Neuronal stem cell (in vitro differentiated cells): ENCODE results near the gene SMAD4.

ENCODE experiments used
- DNase-seq: peaks from one replicate; pipeline ENCODE4 v3.0.0-alpha.2; 2013; ENCODE audit warnings: low spot score
- H2AFZ ChIP-seq: one replicate; pipeline ENCODE4 v1.6.1; 2013; ENCODE audit warnings: mild to moderate bottlenecking, low read length, inconsistent platforms
- H2AK5ac ChIP-seq: 2 replicates; pipeline ENCODE4 v1.6.1; 2013; ENCODE audit warnings: low read depth, mild to moderate bottlenecking, inconsistent platforms, low read length, moderate library complexity, mixed read lengths
- H2BK120ac ChIP-seq: 2 replicates; pipeline ENCODE4 v1.6.1; 2013; ENCODE audit warnings: low read depth, mild to moderate bottlenecking, inconsistent platforms, low read length, moderate library complexity, mixed read lengths
- H2BK12ac ChIP-seq: one replicate; pipeline ENCODE4 v1.6.1; 2013; ENCODE audit warnings: low read length, inconsistent platforms
- H2BK15ac ChIP-seq: 2 replicates; pipeline ENCODE4 v1.6.1; 2013; ENCODE audit warnings: mild to moderate bottlenecking, low read length, inconsistent platforms, mixed read lengths
- H2BK5ac ChIP-seq: one replicate; pipeline ENCODE4 v1.6.1; 2013; ENCODE audit warnings: inconsistent platforms, mild to moderate bottlenecking, low read length, moderate library complexity
- H3K14ac ChIP-seq: one replicate; pipeline ENCODE4 v1.6.1; 2013; ENCODE audit warnings: low read length, inconsistent platforms
- H3K18ac ChIP-seq: 2 replicates; pipeline ENCODE4 v1.6.1; 2013; ENCODE audit warnings: low read length, inconsistent platforms
- H3K23ac ChIP-seq: 2 replicates; pipeline ENCODE4 v1.6.1; 2013; ENCODE audit warnings: low read depth, mild to moderate bottlenecking, mixed read lengths, low read length, inconsistent platforms; ENCODE audit not compliant: poor library complexity
- H3K27ac ChIP-seq: replicated peaks from 3 replicates; pipeline ENCODE4 v1.5.1; 2013; ENCODE audit warnings: low read length, inconsistent platforms
- H3K27me3 ChIP-seq, 3 experiments: 2 replicates each; pipeline ENCODE4 v1.6.1; 2013; ENCODE audit warnings: low read length in 3 of 3, mild to moderate bottlenecking in 2 of 3, inconsistent platforms in 1 of 3, low read depth in 1 of 3, mixed read lengths in 1 of 3, moderate library complexity in 1 of 3; ENCODE audit not compliant: control insufficient read depth in 3 of 3, insufficient read depth in 3 of 3
- H3K36me3 ChIP-seq, 2 donors: replicated peaks in 1 of 2; 2 replicates each; pipeline ENCODE4 v1.6.1; 2013; ENCODE audit warnings: low read length in 2 of 2; ENCODE audit not compliant: control insufficient read depth in 2 of 2, insufficient read depth in 2 of 2
- H3K4ac ChIP-seq: 2 replicates; pipeline ENCODE4 v1.6.1; 2013; ENCODE audit warnings: inconsistent platforms, mild to moderate bottlenecking, low read length, moderate library complexity
- H3K4me1 ChIP-seq, 2 donors: 1 replicate in 1 of 2; 2 replicates in 1 of 2; pipeline ENCODE4 v1.6.1; 2013; ENCODE audit warnings: low read length in 2 of 2, low read depth in 1 of 2; ENCODE audit not compliant: control insufficient read depth in 2 of 2, insufficient read depth in 1 of 2
- H3K4me2 ChIP-seq: one replicate; pipeline ENCODE4 v1.6.1; 2013; ENCODE audit warnings: mild to moderate bottlenecking, low read length, inconsistent platforms; ENCODE audit not compliant: insufficient read depth, poor library complexity, severe bottlenecking
- H3K4me3 ChIP-seq, 2 donors: 2 replicates each; pipeline ENCODE4 v1.5.1; 2013; ENCODE audit warnings: low read length in 2 of 2, mild to moderate bottlenecking in 2 of 2, inconsistent platforms in 1 of 2, moderate library complexity in 1 of 2
- H3K79me1 ChIP-seq: one replicate; pipeline ENCODE4 v1.6.1; 2013; ENCODE audit warnings: low read depth, mild to moderate bottlenecking, inconsistent platforms, low read length, moderate library complexity
- H3K9ac ChIP-seq: one replicate; pipeline ENCODE4 v1.6.1; 2013; ENCODE audit warnings: mild to moderate bottlenecking, low read depth, low read length, inconsistent platforms; ENCODE audit not compliant: poor library complexity
- H3K9me3 ChIP-seq, 2 donors: replicated peaks in 1 of 2; 2 replicates each; pipeline versions ENCODE3 to v1.6.1; 2013; ENCODE audit warnings: low read length in 2 of 2, mild to moderate bottlenecking in 2 of 2, inconsistent platforms in 1 of 2, low read depth in 1 of 2, mixed read lengths in 1 of 2, moderate library complexity in 1 of 2; ENCODE audit not compliant: control insufficient read depth in 2 of 2, insufficient read depth in 1 of 2
- H4K8ac ChIP-seq: one replicate; pipeline ENCODE4 v1.6.1; 2013; ENCODE audit warnings: low read depth, mild to moderate bottlenecking, inconsistent platforms, low read length, moderate library complexity
- H4K91ac ChIP-seq: one replicate; pipeline ENCODE4 v1.6.1; 2013; ENCODE audit warnings: low read length, low read depth, mild to moderate bottlenecking, inconsistent platforms; ENCODE audit not compliant: poor library complexity
- WGBS, 2 donors: extraction: QIAGEN DNeasy Blood & Tissue Kit; methylation state at CpG; one replicate each; pipeline ENCODE4 v1.1.7; 2013; ENCODE audit warnings: missing lambda C conversion rate in 2 of 2, mixed read lengths in 1 of 2; ENCODE audit not compliant: insufficient read length in 2 of 2, insufficient replicate concordance in 1 of 2; ENCODE audit errors: extremely low coverage in 2 of 2; 5-methylcytosine and 5-hydroxymethylcytosine counted together

Gene SMAD4

DNA sequence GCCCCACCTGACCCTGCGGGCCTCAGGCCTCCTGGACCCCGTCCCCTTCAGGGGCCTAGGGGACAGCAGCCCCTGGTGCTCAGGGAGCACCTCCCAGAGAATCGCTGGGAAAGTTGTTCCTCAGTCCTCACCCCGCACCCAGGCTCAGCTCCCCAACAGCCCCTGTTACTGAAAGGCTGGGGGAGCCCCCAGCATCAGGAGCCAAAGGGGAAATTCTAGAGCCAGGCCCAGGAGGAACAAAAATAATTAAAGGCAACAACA, 91.5 kb downstream of the SMAD4 start:
- Histone ChIP-seq H3K4ac (no peak overlapping the region), H3K27ac (no peak overlapping the region), H3K79me1 (peaks cover 2% of the 10 kb centered on the region), H3K4me1 (no peaks in the 10 kb centered on the region), H3K27me3 (no peaks in the 10 kb centered on the region), H2BK12ac (no peak overlapping the region), H2BK15ac (no peak overlapping the region), H3K9me3 (no peaks in the 10 kb centered on the region), H2AK5ac (no peak overlapping the region), H3K9ac (no peak overlapping the region), H3K36me3 (no peaks in the 10 kb centered on the region), H3K4me3 (peak overlapping the region in 1 of 2 donors; percentile 9), H3K4me2 (no peak overlapping the region), H2AFZ (no peak overlapping the region), H2BK120ac (no peak overlapping the region), H3K14ac (peak overlapping the region; percentile 71), H4K8ac (no peak overlapping the region), H3K23ac (no peak overlapping the region), H4K91ac (no peak overlapping the region), H3K18ac (no peak overlapping the region), H2BK5ac (peak overlapping the region; percentile 87)
- WGBS, 2 donors: no CpG with 5 or more reads among the region's 4 CpGs
- no peak for DNase-seq

DNA sequence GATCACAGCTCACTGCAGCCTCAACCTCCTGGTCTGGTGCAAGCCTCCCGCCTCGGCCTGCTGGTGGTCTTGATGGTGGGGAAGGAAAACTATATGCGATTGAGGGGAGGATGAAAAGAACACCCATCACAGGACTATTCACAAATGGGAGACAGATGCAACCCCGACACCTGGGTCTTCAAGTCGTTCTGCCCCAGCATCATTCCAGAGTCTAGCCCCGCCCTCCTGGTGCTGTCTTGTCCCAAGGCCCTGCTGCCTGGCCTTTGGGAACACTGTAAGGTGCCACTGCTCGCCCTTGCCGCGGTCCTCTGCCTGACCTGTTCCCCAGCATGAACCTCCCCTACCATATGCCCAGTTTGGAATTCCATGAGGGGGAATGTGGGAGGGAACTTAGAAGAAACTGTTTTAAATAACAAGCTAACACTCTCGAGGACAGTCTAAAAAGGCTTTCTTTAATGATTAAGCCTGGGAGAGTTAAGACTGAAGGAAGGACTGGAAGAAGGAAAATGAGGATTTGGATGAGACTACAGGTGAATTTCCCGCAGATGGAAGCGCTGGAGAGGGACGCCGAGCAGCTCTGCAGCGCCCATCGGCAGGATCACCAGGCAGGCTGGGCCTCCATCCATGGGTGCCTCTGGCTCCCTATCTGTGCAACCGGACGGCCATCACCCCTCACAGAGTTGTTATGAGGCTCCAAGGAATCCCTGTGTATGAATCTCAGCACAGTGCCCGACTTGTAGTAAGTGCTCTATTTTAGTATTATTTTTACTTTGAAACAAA, 92.4 kb downstream of the SMAD4 start:
- H3K9ac ChIP-seq: no peak overlapping the region
- no peak overlapping the region for H4K8ac ChIP-seq
- H2BK5ac ChIP-seq: no peak overlapping the region
- H2BK12ac ChIP-seq: no peak overlapping the region
- H3K9me3 ChIP-seq: no peaks in the 10 kb centered on the region
- no peak overlapping the region for H2AK5ac ChIP-seq
- H3K27ac ChIP-seq: no peak overlapping the region
- H3K4me3 ChIP-seq: peak overlapping the region in 1 of 2 donors; percentile 32
- no peak overlapping the region for H3K23ac ChIP-seq
- WGBS, 2 donors: no CpG with 5 or more reads among the region's 19 CpGs
- no peak overlapping the region for H2AFZ ChIP-seq
- no peaks in the 10 kb centered on the region for H3K4me1 ChIP-seq
- no peak overlapping the region for H3K14ac ChIP-seq
- DNase-seq: no peak
- no peak overlapping the region for H3K18ac ChIP-seq
- no peak overlapping the region for H3K4ac ChIP-seq
- no peaks in the 10 kb centered on the region for H3K27me3 ChIP-seq
- no peaks in the 10 kb centered on the region for H3K36me3 ChIP-seq
- H3K79me1 ChIP-seq: peaks cover 2% of the 10 kb centered on the region
- no peak overlapping the region for H2BK15ac ChIP-seq
- H2BK120ac ChIP-seq: no peak overlapping the region
- no peak overlapping the region for H4K91ac ChIP-seq
- H3K4me2 ChIP-seq: no peak overlapping the region

DNA sequence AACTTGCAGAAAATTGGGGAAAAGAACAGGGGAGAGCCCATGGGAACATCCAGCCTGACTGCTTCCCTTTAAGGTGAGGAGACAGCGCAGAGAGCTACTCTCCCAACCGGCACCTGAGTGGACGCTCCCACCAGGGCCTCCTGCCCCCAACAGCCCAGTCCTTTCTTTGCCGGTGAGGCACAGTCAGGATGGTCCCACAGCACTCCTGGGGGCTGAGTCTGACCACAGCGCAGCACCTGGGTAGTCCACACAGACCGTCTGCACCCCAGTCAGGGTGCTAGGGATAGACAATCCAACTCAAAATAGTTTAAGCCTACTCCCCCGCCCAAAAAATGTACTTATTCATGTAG, 93.0 kb downstream of the SMAD4 start:
- Histone ChIP-seq H3K14ac (peak overlapping the region; percentile 56), H3K4me2 (no peak overlapping the region), H2BK15ac (no peak overlapping the region), H2AFZ (no peak overlapping the region), H4K8ac (no peak overlapping the region), H2BK5ac (no peak overlapping the region), H3K27me3 (no peaks in the 10 kb centered on the region), H3K79me1 (peaks cover 2% of the 10 kb centered on the region), H3K23ac (no peak overlapping the region), H3K4ac (no peak overlapping the region), H3K9ac (no peak overlapping the region), H3K18ac (no peak overlapping the region), H3K4me1 (no peaks in the 10 kb centered on the region), H2AK5ac (no peak overlapping the region), H2BK12ac (no peak overlapping the region), H3K9me3 (no peaks in the 10 kb centered on the region), H3K27ac (no peak overlapping the region), H4K91ac (no peak overlapping the region), H3K36me3 (no peaks in the 10 kb centered on the region), H3K4me3 (no peak overlapping the region), H2BK120ac (no peak overlapping the region)
- no CpG with 5 or more reads among the region's 7 CpGs for WGBS, 2 donors
- DNase-seq: no peak

DNA sequence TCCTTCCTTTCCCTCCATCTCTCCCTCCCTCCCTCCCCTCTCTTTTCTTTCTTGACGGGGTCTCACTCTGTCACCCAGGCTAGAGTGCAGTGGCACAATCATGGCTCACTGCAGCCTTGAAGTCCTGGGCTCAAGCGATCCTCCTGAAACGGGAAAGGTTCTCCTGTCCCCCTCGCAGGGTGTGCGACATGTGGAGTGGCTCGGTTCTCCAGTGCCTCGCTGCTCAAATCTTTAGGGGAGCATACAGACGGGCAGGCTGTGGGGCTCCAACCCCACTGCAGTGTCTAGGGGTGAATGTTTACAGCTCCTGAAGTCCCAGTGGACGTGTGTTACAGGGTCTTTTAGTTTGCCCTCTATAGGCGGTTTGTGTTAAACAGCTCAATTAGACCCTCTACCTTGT, 93.5 kb downstream of the SMAD4 start:
- H2AK5ac ChIP-seq: no peak overlapping the region
- H3K23ac ChIP-seq: no peak overlapping the region
- no peak overlapping the region for H3K18ac ChIP-seq
- no peak overlapping the region for H4K91ac ChIP-seq
- no peak overlapping the region for H3K9ac ChIP-seq
- no peak for DNase-seq
- no peak overlapping the region for H3K4me2 ChIP-seq
- H2BK12ac ChIP-seq: no peak overlapping the region
- no peaks in the 10 kb centered on the region for H3K9me3 ChIP-seq
- no peak overlapping the region for H2AFZ ChIP-seq
- H2BK5ac ChIP-seq: no peak overlapping the region
- no peaks in the 10 kb centered on the region for H3K4me1 ChIP-seq
- no peaks in the 10 kb centered on the region for H3K27me3 ChIP-seq
- H3K4ac ChIP-seq: no peak overlapping the region
- H2BK15ac ChIP-seq: no peak overlapping the region
- H3K36me3 ChIP-seq: no peaks in the 10 kb centered on the region
- H4K8ac ChIP-seq: no peak overlapping the region
- peak overlapping the region; percentile 82 for H3K14ac ChIP-seq
- no peak overlapping the region for H3K27ac ChIP-seq
- H3K4me3 ChIP-seq: no peak overlapping the region
- no CpG with 5 or more reads among the region's 10 CpGs for WGBS, 2 donors
- H3K79me1 ChIP-seq: peaks cover 2% of the 10 kb centered on the region
- H2BK120ac ChIP-seq: no peak overlapping the region
